Mesendoderm (in vitro differentiated cells): ENCODE results near the gene NR2F1-AS1.
A peak's percentile ranks its signal among the peaks of the same experiment; 100 is the strongest.
"Not testable (repeated sequence)": the region's sequence is repeated elsewhere in the genome, so short reads cannot be mapped to it uniquely, and the experiment has no call there.

Experiments
- DNase-seq: peaks from one replicate; pipeline ENCODE4 v3.0.0; 2013
- H2AK5ac ChIP-seq: 2 replicates; pipeline ENCODE4 v1.6.1; 2013; ENCODE audit warnings: low read length, inconsistent platforms
- H2BK120ac ChIP-seq: 2 replicates; pipeline ENCODE4 v1.6.1; 2013; ENCODE audit warnings: low read depth, mild to moderate bottlenecking, low read length, moderate library complexity, mixed read lengths
- H2BK15ac ChIP-seq: replicated peaks from 2 replicates; pipeline ENCODE4 v1.6.1; 2013; ENCODE audit warnings: low read depth, mild to moderate bottlenecking, moderate library complexity
- H2BK5ac ChIP-seq: 2 replicates; pipeline ENCODE4 v1.6.1; 2013; ENCODE audit warnings: low read length, inconsistent platforms
- H3K18ac ChIP-seq: 2 replicates; pipeline ENCODE4 v1.6.1; 2013; ENCODE audit warnings: mild to moderate bottlenecking, low read length, mixed read lengths
- H3K23ac ChIP-seq: one replicate; pipeline ENCODE4 v1.6.1; 2013; ENCODE audit warnings: low read length
- H3K27ac ChIP-seq: 2 replicates; pipeline ENCODE4 v1.5.1; 2013; ENCODE audit warnings: low read depth, mild to moderate bottlenecking, inconsistent platforms, low read length, moderate library complexity
- H3K27me3 ChIP-seq: 2 replicates; pipeline ENCODE4 v1.6.1; 2013; ENCODE audit warnings: low read length, control low read depth, mild to moderate bottlenecking, inconsistent platforms; ENCODE audit not compliant: insufficient read depth, poor library complexity
- H3K36me3 ChIP-seq: 2 replicates; pipeline ENCODE4 v1.6.1; 2013; ENCODE audit warnings: low read length, inconsistent platforms; ENCODE audit not compliant: control insufficient read depth, insufficient read depth
- H3K4ac ChIP-seq: one replicate; pipeline ENCODE4 v1.6.1; 2013; ENCODE audit warnings: low read depth, mild to moderate bottlenecking, low read length, moderate library complexity
- H3K4me1 ChIP-seq: 2 replicates; pipeline ENCODE4 v1.6.1; 2013; ENCODE audit warnings: low read depth, low read length, inconsistent platforms; ENCODE audit not compliant: control insufficient read depth
- H3K4me2 ChIP-seq: 2 replicates; pipeline ENCODE4 v1.6.1; 2013; ENCODE audit warnings: low read length
- H3K4me3 ChIP-seq: 2 replicates; pipeline ENCODE4 v1.5.1; 2013; ENCODE audit warnings: mild to moderate bottlenecking, low read length
- H3K56ac ChIP-seq: one replicate; pipeline ENCODE4 v1.6.1; 2013; ENCODE audit warnings: low read length
- H3K79me1 ChIP-seq: 2 replicates; pipeline ENCODE4 v1.6.1; 2013; ENCODE audit warnings: low read length, inconsistent platforms
- H3K79me2 ChIP-seq: 2 replicates; pipeline ENCODE4 v1.6.1; 2013; ENCODE audit warnings: mild to moderate bottlenecking, low read length; ENCODE audit not compliant: control insufficient read depth, insufficient read depth
- H3K9ac ChIP-seq: 2 replicates; pipeline ENCODE4 v1.6.1; 2013; ENCODE audit warnings: low read length, inconsistent platforms
- H4K5ac ChIP-seq: one replicate; pipeline ENCODE4 v1.6.1; 2013; ENCODE audit warnings: low read length
- H4K8ac ChIP-seq: one replicate; pipeline ENCODE4 v1.6.1; 2013; ENCODE audit warnings: low read depth, mild to moderate bottlenecking, control low read depth, low read length, moderate library complexity
- WGBS: extraction: QIAGEN DNeasy Blood & Tissue Kit; methylation state at CpG from one replicate; pipeline ENCODE4 v1.1.7; 2013; ENCODE audit warnings: low lambda C conversion rate, missing lambda C conversion rate; ENCODE audit not compliant: insufficient coverage; ENCODE audit errors: extremely low coverage; 5-methylcytosine and 5-hydroxymethylcytosine counted together

Gene NR2F1-AS1

DNA sequence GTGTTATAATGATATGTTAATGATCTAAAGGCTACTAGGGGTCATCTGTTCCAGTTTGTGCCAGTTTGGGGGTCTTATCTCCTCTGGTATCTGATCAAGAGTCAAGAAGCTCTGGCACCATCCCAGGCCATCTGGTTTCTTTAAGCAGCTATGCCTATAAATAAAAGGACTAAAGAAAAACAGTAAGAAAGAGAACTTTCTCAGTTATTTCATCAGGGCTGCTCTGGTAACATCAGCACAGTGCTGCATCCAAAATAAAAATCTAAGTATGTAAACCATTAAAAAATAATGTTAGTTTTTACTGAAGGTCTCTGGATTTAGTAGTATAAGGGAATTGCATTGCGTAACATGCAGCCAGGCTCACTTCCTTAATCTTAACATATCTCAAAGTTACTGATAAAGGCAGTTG lies 185.0 kb downstream of the NR2F1-AS1 start:
- no peaks in the 10 kb centered on the region for H3K79me1 ChIP-seq
- H3K4me1 ChIP-seq = no peaks in the 10 kb centered on the region
- H2AK5ac ChIP-seq = no peak overlapping the region
- no peak overlapping the region for H3K4me3 ChIP-seq
- no peak overlapping the region for H2BK15ac ChIP-seq
- no peaks in the 10 kb centered on the region for H3K27me3 ChIP-seq
- no peak overlapping the region for H3K18ac ChIP-seq
- no peak overlapping the region for H3K23ac ChIP-seq
- no peak overlapping the region for H3K9ac ChIP-seq
- H2BK120ac ChIP-seq = no peak overlapping the region
- no peak overlapping the region for H3K4ac ChIP-seq
- H3K79me2 ChIP-seq = no peaks in the 10 kb centered on the region
- no peak overlapping the region for H3K27ac ChIP-seq
- no peak overlapping the region for H2BK5ac ChIP-seq
- H3K56ac ChIP-seq = no peak overlapping the region
- no peak overlapping the region for H4K8ac ChIP-seq
- no peak overlapping the region for H3K4me2 ChIP-seq
- H4K5ac ChIP-seq = no peak overlapping the region
- no peaks in the 10 kb centered on the region for H3K36me3 ChIP-seq
- no CpG with 5 or more reads among the region's 1 CpG for WGBS
- DNase-seq = peak; percentile 44

DNA sequence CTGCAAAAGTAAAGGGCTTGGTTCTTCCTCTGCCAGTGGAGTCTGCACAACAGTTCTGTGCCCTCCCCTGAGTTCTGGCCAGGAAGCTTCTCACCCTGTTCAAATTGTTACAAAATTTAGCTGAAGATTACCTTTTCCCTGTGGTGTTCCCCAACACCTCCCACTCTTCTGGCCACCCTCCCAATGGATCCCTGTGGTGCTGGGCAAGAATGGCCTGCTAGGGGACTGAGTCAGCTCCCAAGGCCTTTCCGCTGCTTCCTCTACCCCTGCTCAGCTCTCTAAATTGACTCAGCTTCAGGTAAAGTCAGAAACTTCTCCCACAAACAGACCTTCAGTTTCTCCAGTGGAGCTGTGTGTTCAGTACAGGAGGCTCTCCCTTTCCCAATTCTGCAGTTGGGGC lies 186.0 kb downstream of the NR2F1-AS1 start:
- H4K5ac ChIP-seq = no peak overlapping the region
- H2BK15ac ChIP-seq = no peak overlapping the region
- H3K79me2 ChIP-seq = no peaks in the 10 kb centered on the region
- H3K4me2 ChIP-seq = no peak overlapping the region
- H3K4me3 ChIP-seq = no peak overlapping the region
- H3K4me1 ChIP-seq = no peaks in the 10 kb centered on the region
- no peak overlapping the region for H3K23ac ChIP-seq
- H3K4ac ChIP-seq = no peak overlapping the region
- H2AK5ac ChIP-seq = no peak overlapping the region
- no peak overlapping the region for H3K27ac ChIP-seq
- DNase-seq = no peak
- H2BK120ac ChIP-seq = no peak overlapping the region
- no peaks in the 10 kb centered on the region for H3K27me3 ChIP-seq
- no peak overlapping the region for H2BK5ac ChIP-seq
- no CpG with 5 or more reads among the region's 1 CpG for WGBS
- no peak overlapping the region for H3K18ac ChIP-seq
- H3K36me3 ChIP-seq = no peaks in the 10 kb centered on the region
- no peak overlapping the region for H3K9ac ChIP-seq
- no peak overlapping the region for H4K8ac ChIP-seq
- no peaks in the 10 kb centered on the region for H3K79me1 ChIP-seq
- no peak overlapping the region for H3K56ac ChIP-seq

DNA sequence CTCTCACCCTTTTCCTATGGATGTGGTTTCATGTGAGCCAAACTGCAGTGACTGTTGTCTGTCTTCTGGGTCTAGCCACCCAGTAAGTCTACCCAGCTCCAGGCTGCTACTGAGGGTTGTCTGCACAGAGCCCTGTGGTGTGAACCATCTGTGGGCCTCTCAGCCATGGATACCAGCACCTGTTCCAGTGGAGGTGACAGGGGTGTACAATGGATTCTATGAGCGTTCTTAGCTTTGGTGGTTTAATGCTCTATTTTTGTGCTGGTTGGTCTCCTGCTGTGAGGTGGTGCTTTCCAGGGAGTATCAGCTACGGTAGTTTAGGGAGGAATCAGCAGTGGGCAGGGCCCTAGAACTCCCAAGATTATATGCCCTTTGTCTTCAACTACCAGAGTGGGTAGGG lies 186.7 kb downstream of the NR2F1-AS1 start:
- DNase-seq = no peak
- Histone ChIP-seq H3K4me3 (no peak overlapping the region), H3K79me2 (no peaks in the 10 kb centered on the region), H3K56ac (no peak overlapping the region), H3K79me1 (no peaks in the 10 kb centered on the region), H4K8ac (no peak overlapping the region), H2BK120ac (no peak overlapping the region), H3K4me1 (no peaks in the 10 kb centered on the region), H4K5ac (no peak overlapping the region), H2BK15ac (no peak overlapping the region), H2BK5ac (no peak overlapping the region), H3K23ac (no peak overlapping the region), H3K27ac (no peak overlapping the region), H3K4me2 (no peak overlapping the region), H3K4ac (no peak overlapping the region), H3K27me3 (no peaks in the 10 kb centered on the region), H3K18ac (no peak overlapping the region), H3K36me3 (no peaks in the 10 kb centered on the region), H2AK5ac (no peak overlapping the region), H3K9ac (no peak overlapping the region)
- no CpG with 5 or more reads among the region's 2 CpGs for WGBS

DNA sequence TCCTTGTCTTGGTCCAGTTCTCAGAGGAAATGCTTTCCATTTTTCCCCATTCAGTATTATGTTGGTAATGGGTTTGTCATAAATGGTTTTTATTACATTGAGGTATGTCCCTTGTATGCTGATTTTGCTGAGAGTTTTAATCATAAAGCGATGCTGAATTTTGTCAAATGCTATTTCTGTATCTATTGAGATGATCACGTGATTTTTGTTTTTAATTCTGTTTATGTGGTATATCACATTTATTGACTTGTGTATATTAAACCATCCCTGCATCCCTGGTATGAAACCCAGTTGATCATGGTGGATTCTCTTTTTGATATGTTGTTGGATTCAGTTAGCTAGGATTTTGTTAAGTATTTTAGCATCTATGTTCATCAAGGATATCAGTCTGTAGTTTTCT lies 189.8 kb downstream of the NR2F1-AS1 start:
- not testable (repeated sequence) for H3K27ac ChIP-seq, H3K79me2 ChIP-seq, H3K56ac ChIP-seq, H3K27me3 ChIP-seq, H3K23ac ChIP-seq, H2BK5ac ChIP-seq, H3K4me2 ChIP-seq, H3K18ac ChIP-seq, H2BK120ac ChIP-seq, DNase-seq, H3K4me1 ChIP-seq, H3K4me3 ChIP-seq, H3K79me1 ChIP-seq, H3K36me3 ChIP-seq, H3K9ac ChIP-seq, H3K4ac ChIP-seq, H2BK15ac ChIP-seq, H4K5ac ChIP-seq, H4K8ac ChIP-seq, H2AK5ac ChIP-seq
- no CpG with 5 or more reads among the region's 2 CpGs for WGBS

DNA sequence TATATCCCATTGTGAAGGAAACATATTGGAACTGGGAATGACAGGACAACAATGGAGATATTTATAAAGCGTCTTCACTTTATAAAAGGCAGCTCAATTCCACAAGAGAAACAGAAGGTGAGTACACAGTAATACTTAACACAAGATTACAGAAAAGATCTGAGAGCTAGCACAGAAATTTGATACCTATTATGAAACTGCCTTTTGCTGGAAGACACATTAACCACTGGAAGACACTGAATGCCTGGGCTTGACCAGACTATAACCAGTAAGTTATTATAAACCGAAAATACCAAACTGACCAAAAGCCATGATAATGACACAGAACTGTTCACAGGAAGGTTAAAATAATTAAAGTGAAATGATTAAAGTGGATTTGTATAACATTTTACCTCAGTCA lies 195.4 kb downstream of the NR2F1-AS1 start:
- WGBS = no CpG with 5 or more reads among the region's 2 CpGs
- H3K23ac ChIP-seq = no peak overlapping the region
- H4K5ac ChIP-seq = no peak overlapping the region
- H3K36me3 ChIP-seq = no peaks in the 10 kb centered on the region
- H3K27ac ChIP-seq = no peak overlapping the region
- no peak overlapping the region for H2BK15ac ChIP-seq
- H3K4me3 ChIP-seq = no peak overlapping the region
- no peak overlapping the region for H2BK5ac ChIP-seq
- no peak overlapping the region for H3K18ac ChIP-seq
- H3K9ac ChIP-seq = no peak overlapping the region
- H3K27me3 ChIP-seq = no peaks in the 10 kb centered on the region
- H3K4me1 ChIP-seq = peaks cover 3% of the 10 kb centered on the region
- no peak overlapping the region for H3K4ac ChIP-seq
- H2BK120ac ChIP-seq = no peak overlapping the region
- H3K79me1 ChIP-seq = no peaks in the 10 kb centered on the region
- no peak overlapping the region for H2AK5ac ChIP-seq
- no peak overlapping the region for H3K56ac ChIP-seq
- H3K79me2 ChIP-seq = no peaks in the 10 kb centered on the region
- no peak for DNase-seq
- H4K8ac ChIP-seq = no peak overlapping the region
- no peak overlapping the region for H3K4me2 ChIP-seq

DNA sequence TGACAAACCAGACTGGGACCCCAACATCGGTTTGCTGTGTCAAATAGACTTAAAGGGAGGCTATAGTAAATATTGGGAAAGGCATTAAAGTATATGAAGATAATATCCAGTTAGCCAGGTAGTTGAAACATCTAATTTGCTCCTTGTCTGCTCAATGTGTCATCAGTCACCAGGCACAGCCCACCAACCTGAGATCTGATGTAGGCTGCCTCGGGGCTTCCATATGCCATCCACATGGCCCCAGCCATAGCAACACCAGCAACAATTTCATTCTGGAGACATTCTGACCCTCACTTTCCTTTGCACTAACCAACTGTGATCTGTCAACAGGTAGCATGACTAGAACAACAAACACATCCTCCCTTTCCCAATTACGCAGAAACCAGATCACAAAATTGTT lies 196.0 kb downstream of the NR2F1-AS1 start:
- no peaks in the 10 kb centered on the region for H3K27me3 ChIP-seq
- H2BK15ac ChIP-seq = no peak overlapping the region
- H3K4me1 ChIP-seq = peaks cover 3% of the 10 kb centered on the region
- no peak overlapping the region for H2AK5ac ChIP-seq
- no peak overlapping the region for H3K56ac ChIP-seq
- no peaks in the 10 kb centered on the region for H3K79me1 ChIP-seq
- no peaks in the 10 kb centered on the region for H3K79me2 ChIP-seq
- WGBS = no CpG with 5 or more reads among the region's 3 CpGs
- H2BK5ac ChIP-seq = no peak overlapping the region
- H3K4ac ChIP-seq = no peak overlapping the region
- H4K5ac ChIP-seq = no peak overlapping the region
- H3K18ac ChIP-seq = no peak overlapping the region
- no peak overlapping the region for H3K23ac ChIP-seq
- no peak overlapping the region for H3K4me2 ChIP-seq
- H3K27ac ChIP-seq = no peak overlapping the region
- no peaks in the 10 kb centered on the region for H3K36me3 ChIP-seq
- H3K9ac ChIP-seq = no peak overlapping the region
- no peak for DNase-seq
- H2BK120ac ChIP-seq = no peak overlapping the region
- H3K4me3 ChIP-seq = no peak overlapping the region
- H4K8ac ChIP-seq = no peak overlapping the region
